Lung microvascular endothelial cell (primary cell): ENCODE data around the gene PRKAR1B. TPM values are rescaled to one million over a fixed set of nuclear protein-coding genes. Genes with fewer than 3 reads are reported as not detected.
A peak's percentile ranks its signal among the peaks of the same experiment; 100 is the strongest.

ENCODE experiments used
- DNase-seq, 2 donors: peaks; one replicate each; pipeline versions ENCODE4 v3.0.0 to v3.0.0-alpha.2; 2010; ENCODE audit warnings: low read depth in 2 of 2
- total RNA-seq: library from RNA; depleted of rRNA; stranded (reverse); fragments of >200 nt; gene quantifications from 2 replicates; pipeline ENCODE4 v1.2.1, GENCODE V29; 2014

Gene PRKAR1B
- total RNA-seq, 1 donor from 2014 or later, result 71.8 TPM

DNA sequence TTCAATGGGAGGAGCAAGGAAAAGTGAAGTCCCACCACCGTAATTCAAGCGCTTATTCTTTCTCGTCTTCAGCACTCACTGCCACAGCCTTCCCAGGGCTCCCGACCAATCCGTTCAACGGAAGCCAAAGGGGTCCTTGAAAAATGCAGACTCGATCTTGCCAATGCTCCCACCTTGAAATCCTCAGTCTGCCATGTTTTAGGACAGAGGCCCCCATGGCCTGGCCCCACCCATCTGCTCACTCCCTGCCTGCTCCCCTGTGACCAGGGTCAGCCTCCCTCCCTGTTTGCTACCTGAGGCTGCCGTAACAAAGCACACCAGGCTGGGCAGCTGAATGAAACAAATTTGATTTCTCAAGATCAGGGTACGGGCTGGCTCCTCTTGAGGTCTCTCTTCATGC lies 3.5 kb downstream of the PRKAR1B start:
- no peak for DNase-seq

DNA sequence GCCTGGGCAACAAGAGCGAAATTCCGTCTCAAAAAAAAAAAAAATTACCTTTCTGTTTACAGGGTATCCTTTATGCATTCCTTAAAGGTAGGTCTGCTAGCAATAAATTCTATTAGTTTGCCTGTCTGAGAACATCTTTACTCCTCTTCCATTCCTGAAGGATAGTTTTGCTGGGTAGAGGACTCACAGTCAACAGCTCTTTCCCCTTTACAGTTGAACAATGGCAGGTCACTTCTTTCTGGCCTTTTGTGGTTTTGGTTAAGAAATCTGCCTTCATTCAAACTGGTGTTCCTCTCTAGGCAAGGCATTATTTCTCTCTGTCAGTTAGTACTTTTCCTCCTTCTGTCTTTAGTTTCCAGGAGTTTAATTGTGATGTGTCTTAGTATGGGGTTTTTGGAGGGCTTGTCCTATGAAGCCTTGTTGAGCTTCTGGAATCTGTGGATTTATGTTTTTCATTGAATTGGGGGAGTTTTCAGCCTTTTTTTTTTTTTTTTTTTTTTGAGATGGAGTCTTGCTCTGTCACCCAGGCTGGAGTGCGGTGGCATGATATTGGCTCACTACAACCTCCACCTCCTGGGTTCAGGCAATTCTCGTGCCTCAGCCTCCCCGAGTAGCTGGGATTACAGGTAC lies 5.3 kb downstream of the PRKAR1B start:
- DNase-seq, result no peak

GRCh38 chr7:716636-717035 lies 10.4 kb downstream of the PRKAR1B start:
- DNase-seq, result no peak

GRCh38 chr7:716222-716621 lies 10.9 kb downstream of the PRKAR1B start:
- DNase-seq, result no peak

DNA sequence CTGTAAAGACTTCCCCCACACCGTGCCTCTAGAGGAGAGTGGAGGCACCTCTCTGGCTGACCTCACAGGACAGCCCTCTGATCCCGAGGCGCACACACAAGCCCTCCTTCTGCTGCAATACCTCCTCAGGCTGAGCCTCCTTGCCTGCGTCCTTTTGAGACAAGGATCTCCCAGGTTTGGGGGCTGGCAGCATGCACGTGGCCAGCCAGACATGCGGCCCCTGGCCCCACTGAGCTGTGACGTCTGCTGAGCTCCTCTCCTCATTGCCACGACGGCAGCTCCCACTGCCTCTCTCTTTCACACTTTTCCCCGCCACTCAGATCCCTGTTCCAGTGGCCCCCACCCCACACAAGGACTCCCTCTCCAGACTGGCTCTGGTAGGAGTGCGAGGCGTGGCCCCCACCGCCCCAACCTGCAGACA lies 12.8 kb downstream of the PRKAR1B start:
- no peak for DNase-seq

DNA sequence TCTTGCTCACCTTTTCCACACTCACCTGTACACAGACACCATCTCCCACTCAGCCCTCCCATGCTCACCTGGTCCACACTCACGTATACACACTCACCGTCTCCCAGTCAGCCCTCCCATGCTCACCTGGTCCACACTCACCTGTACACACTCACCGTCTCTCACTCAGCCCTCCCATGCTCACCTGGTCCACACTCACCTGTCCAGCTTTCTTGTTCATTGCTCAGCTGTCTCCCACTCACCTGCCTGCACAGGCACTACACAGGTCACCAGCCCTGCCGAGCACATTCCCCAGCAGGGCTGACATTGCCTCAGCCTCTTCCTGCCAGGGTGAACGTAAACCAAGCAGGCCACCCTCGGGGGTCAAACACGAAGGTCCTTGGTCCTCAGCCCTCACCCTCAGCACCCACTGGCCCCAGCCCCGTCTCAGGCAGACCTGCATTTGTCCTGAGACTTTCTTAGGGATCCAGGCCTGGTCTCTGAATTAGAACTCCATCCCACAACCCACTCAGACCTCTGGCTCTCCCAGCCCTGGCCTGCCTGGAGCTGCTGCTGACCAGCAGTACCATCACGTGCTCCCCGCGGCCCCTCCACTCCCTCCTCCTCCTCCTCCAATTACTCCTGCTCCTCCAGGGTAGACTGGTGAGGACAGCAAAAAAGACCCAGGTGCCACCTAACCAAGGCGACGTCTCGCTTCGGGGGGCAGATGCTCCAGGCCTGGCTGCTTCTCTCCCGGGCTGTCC lies 13.4 kb downstream of the PRKAR1B start:
- DNase-seq, result no peak

DNA sequence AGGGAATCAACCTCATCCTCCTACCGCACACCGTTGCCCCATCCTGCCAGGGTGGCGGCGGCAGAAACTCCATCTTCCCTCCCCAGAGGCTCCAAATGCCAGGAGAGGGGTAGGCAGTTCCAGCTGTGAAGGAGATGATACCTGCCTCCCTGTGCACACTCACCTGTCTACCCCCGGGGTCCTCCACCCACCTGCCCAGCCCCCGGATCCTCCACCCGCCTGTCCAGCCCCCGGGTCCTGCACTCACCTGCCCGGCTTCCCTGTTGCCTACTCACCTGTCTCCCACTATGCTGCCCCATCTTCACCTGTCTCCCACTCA lies 14.0 kb downstream of the PRKAR1B start:
- no peak for DNase-seq

DNA sequence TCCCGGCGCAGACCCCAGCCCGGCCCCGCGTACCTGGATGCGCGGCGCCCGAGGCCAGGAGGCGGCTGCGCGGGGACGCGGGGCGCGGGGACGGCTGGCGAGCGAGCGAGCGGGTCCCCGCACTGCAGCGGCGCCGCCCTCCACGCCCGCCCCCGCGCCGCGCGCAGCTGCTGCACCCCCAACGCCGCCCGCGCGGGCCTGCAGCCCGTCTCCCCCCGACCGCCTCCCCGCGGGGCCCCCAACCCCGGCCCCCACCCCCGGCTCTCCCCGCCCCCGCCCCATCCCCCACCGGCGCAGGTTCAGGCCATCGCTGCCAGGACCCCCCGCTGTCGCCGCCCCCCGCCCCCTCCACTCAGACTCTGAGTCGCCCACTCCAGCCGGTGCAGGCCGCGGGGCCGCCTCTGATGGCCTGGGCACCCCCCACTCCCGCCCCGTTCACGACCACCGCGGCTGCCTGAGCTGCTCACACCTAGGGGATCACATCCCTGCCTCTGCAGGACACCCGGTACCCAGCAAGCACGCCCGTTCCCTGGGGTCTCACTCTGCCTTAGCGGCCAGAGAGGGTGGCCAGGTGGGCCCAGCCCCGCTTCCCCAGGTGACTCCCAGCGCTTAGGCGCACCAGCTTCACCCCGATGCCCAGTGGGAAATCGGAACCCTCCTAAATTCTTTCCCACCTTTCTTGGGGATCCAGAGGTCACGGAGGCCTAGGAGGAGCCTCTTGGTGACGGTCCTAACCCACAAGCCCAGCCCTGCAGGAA lies 14.5 kb downstream of the PRKAR1B start:
- no peak for DNase-seq

- no peak for DNase-seq
Observed at GRCh38 chr7:711922-712380, 15.1 kb downstream of the PRKAR1B start.

DNA sequence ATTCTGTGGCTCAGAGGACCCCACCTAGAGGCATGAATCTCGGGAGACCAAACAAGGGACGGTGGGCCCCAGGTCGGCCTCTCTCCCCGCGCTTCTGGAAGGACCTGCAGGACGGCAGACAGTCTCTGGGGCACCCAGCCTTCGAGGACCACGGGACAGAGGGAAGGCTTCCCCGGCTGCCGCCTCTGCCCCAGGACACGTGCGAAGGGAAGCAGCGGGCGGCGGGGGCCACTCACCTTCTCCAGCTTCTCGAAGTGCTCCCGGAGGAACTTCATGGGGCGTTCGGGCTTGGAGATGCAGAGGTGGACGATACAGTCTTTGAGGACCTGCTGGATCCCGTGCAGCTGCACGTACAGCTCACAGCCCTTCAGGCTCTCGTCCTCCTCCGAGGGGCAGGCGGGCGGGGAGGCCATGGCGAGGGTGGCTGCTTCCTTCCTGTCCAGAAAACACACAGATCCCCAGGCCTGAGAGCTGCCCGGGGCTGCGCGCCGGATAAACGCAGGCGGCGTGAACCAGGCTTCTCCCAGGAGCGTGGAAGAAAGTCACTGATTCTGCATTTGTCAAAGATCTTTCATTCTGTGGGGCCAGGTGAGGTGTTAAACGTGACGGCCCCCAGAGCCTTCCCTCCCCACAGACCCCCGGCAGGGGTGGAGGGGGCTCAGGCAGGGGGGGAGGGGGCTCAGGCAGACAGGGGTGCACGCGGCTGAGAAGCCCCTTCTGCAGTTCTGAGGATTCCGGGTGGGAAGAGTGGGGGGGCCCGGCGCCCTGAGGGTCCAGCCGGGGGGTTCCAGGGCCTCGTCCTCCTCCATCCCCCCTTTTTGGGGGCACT lies 15.8 kb downstream of the PRKAR1B start:
- DNase-seq, result peak; percentile 41 to 45

DNA sequence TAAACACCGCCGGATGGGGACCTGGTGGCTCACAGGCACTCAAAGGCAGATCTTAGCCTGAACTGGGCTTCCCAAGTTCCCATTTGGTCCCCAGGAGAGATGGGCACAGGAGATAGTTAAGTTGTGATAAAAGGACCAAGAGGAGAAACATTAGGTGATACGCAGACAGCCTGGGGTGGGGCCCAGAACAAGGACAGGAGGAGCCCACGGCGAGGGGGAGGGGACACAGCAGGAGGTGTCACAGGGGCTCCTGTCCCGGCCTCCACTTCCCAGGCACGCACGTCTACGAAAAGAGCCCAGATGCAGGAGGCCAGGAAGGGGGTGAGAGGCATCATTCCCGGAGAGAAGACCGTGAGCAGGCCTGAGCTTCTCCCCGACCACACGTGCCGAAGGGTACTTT lies 16.9 kb downstream of the PRKAR1B start:
- no peak for DNase-seq

DNA sequence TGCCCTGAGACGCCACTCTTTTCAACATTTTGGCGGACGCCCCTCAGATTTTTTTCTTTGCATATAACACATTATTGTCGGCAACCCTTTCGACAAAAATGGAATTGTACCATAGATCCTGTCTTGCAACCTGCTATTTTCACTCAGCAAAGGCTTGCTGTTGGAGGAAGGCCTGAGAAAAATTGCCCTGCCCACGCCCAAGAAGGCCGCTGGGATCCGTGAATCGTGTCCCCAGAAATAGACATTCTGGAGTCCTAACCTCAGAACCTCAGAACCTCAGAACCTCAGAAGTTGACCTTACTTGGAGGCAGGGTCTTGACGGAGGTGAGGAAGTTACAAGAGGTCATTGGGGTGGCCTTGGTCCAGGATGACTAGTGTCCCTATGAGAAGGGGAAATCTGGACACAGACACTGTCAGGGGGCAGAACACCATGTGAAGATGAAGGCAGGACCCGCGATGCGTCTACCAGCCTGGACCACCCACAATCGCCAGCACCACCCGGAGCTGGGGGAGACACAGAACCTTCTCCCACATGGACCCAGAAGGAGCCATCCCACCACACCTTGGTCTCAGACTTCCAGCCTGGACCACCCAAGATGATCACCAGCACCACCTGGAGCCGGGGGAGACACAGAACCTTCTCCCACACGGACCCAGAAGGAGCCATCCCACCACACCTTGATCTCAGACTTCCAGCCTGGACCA lies 19.6 kb downstream of the PRKAR1B start:
- no peak for DNase-seq

DNA sequence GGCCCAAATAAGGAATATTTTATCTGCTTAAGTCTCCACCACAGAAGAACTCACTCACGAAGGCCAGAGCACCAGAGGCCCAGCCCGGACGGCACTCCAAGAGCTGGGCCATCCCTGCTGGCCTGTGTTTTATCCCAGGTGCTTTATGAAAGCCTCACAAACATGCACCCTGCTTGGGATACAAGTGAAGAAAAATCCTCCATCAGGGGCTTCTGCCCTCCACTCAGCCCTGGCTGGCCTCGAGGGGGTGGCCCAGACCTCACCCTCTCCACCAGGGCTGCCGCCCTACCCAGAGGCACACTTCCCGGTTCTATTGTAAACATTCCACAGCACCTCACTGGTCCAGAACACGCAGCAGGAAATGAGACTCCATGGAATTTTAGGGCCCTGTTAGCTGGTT lies 20.4 kb downstream of the PRKAR1B start:
- DNase-seq, result no peak

DNA sequence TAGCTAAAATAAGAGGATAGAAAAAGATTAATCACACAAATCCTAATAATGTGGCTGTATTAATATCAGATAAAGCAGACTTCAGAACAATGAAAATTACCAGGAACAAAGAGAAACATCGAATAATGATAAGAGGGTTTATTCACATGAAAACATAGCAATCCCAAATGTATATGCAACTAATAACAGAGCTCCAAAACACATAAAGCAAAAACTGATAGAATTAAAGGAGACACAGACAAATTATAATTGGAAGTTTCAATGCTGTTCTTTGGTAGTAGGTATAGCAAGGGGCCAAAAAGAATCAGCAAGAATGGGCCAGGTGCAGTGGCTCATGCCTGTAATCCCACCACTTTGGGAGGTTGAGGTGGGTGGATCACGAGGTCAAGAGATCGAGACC lies 24.0 kb downstream of the PRKAR1B start:
- no peak for DNase-seq

GRCh38 chr7:701086-701671 lies 25.9 kb downstream of the PRKAR1B start:
- DNase-seq, result no peak

GRCh38 chr7:699476-700170 lies 27.5 kb downstream of the PRKAR1B start:
- DNase-seq, result no peak

DNA sequence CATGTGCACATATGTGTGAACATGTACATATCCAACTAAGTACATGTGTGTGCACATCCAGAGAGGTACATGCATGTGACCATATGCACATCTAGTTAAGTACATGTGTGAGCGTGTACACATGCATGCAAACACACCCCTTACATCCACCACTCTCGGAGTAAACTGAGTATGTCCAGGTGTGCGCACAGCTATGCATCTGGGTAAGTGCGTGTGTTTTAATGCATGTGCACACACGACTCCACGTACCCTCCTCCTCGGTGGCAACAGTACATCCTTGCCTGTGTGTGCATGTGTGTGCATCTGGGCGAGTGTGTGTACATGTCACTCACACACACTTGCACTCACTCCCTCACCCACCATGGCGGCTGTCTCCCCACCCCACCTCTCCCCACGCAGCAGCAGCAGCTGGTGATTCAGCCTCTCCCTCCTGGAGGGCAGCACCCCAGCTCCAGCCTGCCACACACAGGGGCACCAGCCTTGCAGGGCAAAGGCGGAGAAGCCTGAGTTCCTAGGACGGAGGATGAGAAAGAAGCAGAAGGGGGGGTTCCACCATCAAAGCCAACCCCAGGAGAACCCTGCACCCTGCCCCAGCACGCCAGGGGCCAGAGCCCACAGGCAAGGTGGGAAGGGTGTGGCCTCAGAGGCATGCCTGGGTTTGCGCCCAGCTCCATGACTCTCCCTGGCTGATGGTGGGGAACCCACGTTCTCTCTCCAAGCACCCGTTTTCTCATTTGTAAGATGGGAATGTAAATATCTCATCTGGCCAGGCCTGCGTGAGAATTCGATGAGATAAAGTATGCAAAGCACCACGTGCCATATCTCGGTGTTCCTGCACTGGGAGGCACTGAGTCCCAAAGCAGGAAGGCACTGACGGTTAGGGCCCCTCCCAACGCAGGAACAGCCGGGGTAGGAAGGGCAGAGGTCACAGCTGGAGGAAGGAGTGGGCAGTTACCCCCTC lies 28.3 kb downstream of the PRKAR1B start:
- peak; percentile 49 to 86 for DNase-seq

DNA sequence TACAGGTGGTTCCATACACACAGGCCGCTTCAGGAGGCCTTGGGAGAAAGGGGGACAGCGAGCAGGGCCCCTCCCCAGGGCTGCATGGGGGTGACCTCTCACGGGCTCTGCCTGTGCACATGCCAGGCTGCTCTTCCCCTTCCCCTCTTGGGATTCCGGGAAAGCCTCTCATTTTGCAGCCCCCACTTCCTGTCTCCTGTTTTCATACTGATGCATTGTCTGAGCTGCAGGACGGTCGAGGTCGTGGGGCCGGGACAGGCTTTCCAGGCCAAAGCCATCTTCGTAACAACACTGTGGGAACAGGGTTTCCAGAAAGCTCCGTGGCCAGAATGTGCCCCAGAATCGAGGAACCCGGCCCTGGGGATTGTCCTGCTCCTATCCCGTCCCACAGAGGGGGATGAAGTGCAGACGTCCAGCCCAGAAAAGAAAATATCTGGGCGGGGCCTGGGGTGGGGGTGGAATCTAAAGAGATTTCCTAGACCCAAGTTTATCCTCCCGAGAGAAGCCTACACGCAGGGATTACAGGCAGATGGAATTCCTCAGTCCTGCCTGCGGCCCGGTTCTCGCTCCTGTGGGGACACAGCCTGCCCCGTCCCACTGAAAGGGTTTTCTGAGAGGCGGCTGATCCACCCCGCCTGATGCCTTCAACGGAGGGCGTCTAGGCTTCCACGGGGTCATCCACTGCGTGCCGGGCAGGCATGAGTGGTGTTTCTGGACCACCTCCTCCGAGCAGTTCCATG lies 30.1 kb downstream of the PRKAR1B start:
- DNase-seq, result peak; percentile 16 to 90
